ENCODE measurements around the gene MAN2B2.

Gene MAN2B2

DNA sequence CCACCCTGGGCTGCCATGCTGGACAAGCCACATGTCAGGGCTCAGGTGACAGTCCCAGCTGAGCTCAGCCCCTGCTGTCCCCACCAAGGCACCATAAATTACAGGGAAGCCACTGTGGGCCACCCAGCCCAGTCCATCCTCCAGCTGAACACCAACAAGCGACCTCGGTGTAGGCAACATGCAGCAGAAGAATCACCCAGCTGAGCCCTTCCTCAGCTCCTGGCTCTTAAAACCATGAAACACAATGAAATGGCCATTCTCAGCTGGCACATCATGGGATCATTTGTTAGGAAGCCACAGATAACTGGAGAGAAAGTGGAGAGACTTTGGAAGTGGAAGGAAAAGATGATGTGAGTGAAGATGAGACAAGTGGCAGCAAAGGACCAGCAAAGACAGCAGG, 23.3 kb upstream of the MAN2B2 start:
- Histone ChIP-seq H3K79me2 (ENCODE audit: low read length) (no peaks in the 10 kb centered on the region), H3K27ac (ENCODE audit: low read length) (no peak overlapping the region), H3K27me3 (replicated peaks; ENCODE audit: insufficient read depth, low read length) (peaks cover 85% of the 10 kb centered on the region), H3K9me2 (replicated peaks; ENCODE audit: insufficient read depth, low read length) (no peaks in the 10 kb centered on the region), H4K20me1 (ENCODE audit: insufficient read depth, low read length) (no peaks in the 10 kb centered on the region), H3F3A (ENCODE audit: insufficient read depth, low read length) (no peaks in the 10 kb centered on the region), H3K4me2 (ENCODE audit: low read depth, low read length) (no peak overlapping the region), H3K9me3 (replicated peaks; ENCODE audit: insufficient read depth, low read length) (no peaks in the 10 kb centered on the region), H3K4me1 (ENCODE audit: low read length) (no peaks in the 10 kb centered on the region), H3K36me3 (replicated peaks; ENCODE audit: insufficient read depth, low read length) (no peaks in the 10 kb centered on the region), H3K4me3 (ENCODE audit: low read length) (no peak overlapping the region), H2AFZ (ENCODE audit: low read length) (no peak overlapping the region), H3K9ac (ENCODE audit: low read length) (no peak overlapping the region)
- TF ChIP-seq EZH2phosphoT487 (IDR thresholded peaks at IDR 0.05; ENCODE audit: low read length) (no peak), EZH2 (optimal IDR thresholded peaks at IDR 0.05; ENCODE audit: low read depth, low read length) (no peak)
- TF ChIP-seq, protein P1, sequence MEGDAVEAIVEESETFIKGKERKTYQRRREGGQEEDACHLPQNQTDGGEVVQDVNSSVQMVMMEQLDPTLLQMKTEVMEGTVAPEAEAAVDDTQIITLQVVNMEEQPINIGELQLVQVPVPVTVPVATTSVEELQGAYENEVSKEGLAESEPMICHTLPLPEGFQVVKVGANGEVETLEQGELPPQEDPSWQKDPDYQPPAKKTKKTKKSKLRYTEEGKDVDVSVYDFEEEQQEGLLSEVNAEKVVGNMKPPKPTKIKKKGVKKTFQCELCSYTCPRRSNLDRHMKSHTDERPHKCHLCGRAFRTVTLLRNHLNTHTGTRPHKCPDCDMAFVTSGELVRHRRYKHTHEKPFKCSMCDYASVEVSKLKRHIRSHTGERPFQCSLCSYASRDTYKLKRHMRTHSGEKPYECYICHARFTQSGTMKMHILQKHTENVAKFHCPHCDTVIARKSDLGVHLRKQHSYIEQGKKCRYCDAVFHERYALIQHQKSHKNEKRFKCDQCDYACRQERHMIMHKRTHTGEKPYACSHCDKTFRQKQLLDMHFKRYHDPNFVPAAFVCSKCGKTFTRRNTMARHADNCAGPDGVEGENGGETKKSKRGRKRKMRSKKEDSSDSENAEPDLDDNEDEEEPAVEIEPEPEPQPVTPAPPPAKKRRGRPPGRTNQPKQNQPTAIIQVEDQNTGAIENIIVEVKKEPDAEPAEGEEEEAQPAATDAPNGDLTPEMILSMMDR (IDR thresholded peaks at IDR 0.05; ENCODE audit: low read length): no peak
- DNase-seq: no peak

DNA sequence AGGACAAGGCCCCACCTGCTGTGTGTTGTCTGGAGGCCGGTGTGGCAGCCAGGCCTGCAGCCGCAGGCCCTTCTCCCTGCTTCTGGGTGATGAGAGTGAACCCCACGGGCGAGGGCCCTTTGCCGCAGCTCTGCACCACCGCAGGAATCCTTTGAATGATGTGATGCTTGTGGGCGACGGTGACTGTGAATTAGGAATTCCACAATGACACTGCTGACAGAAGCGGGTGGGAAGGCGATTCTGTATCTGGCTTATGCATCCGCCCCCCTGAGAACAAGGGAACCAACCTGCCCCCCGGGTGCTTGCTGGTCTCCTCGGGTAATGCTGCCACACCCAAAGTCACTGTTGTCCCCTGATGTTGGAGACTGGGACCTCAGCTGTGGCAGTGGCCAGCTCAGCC, 19.5 kb upstream of the MAN2B2 start:
- TF ChIP-seq, protein P1 (IDR thresholded peaks at IDR 0.05; ENCODE audit: low read length): no peak
- no peak for TF ChIP-seq EZH2 (optimal IDR thresholded peaks at IDR 0.05; ENCODE audit: low read depth, low read length)
- TF ChIP-seq EZH2phosphoT487 (IDR thresholded peaks at IDR 0.05; ENCODE audit: low read length): no peak
- peaks cover 85% of the 10 kb centered on the region for H3K27me3 ChIP-seq (replicated peaks; ENCODE audit: insufficient read depth, low read length)
- H2AFZ ChIP-seq (ENCODE audit: low read length): no peak overlapping the region
- no peaks in the 10 kb centered on the region for H3K9me2 ChIP-seq (replicated peaks; ENCODE audit: insufficient read depth, low read length)
- H3K4me1 ChIP-seq (ENCODE audit: low read length): no peaks in the 10 kb centered on the region
- H3K4me2 ChIP-seq (ENCODE audit: low read depth, low read length): no peak overlapping the region
- H3K9ac ChIP-seq (ENCODE audit: low read length): no peak overlapping the region
- no peaks in the 10 kb centered on the region for H3K9me3 ChIP-seq (replicated peaks; ENCODE audit: insufficient read depth, low read length)
- no peak overlapping the region for H3K27ac ChIP-seq (ENCODE audit: low read length)
- no peak for DNase-seq
- no peaks in the 10 kb centered on the region for H3F3A ChIP-seq (ENCODE audit: insufficient read depth, low read length)
- H3K79me2 ChIP-seq (ENCODE audit: low read length): no peaks in the 10 kb centered on the region
- no peaks in the 10 kb centered on the region for H4K20me1 ChIP-seq (ENCODE audit: insufficient read depth, low read length)
- no peak overlapping the region for H3K4me3 ChIP-seq (ENCODE audit: low read length)
- H3K36me3 ChIP-seq (replicated peaks; ENCODE audit: insufficient read depth, low read length): no peaks in the 10 kb centered on the region

DNA sequence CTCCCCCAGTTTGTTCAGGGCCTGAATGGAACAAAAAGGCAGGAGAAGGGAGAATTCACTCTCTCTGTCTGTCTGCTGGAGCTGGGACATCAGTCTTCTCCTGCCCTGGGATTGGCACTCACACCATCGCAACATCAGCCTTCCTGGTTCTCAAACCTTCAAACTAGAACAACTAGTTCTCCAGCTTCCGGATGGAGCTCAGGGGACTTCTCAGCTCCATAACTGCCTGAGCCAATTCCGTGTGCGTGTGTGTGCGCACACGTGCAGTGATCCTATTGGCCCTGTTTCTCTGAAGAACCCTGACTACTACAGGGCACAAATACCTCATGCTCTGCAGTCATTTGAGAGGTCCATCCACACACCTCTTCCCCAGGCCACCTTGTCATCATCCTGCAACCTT, 18.7 kb upstream of the MAN2B2 start:
- Histone ChIP-seq H3K4me1 (ENCODE audit: low read length) (no peaks in the 10 kb centered on the region), H3F3A (ENCODE audit: insufficient read depth, low read length) (no peaks in the 10 kb centered on the region), H3K4me2 (ENCODE audit: low read depth, low read length) (no peak overlapping the region), H3K79me2 (ENCODE audit: low read length) (no peaks in the 10 kb centered on the region), H3K9ac (ENCODE audit: low read length) (no peak overlapping the region), H4K20me1 (ENCODE audit: insufficient read depth, low read length) (no peaks in the 10 kb centered on the region), H2AFZ (ENCODE audit: low read length) (no peak overlapping the region), H3K9me3 (replicated peaks; ENCODE audit: insufficient read depth, low read length) (no peaks in the 10 kb centered on the region), H3K9me2 (replicated peaks; ENCODE audit: insufficient read depth, low read length) (no peaks in the 10 kb centered on the region), H3K27me3 (replicated peaks; ENCODE audit: insufficient read depth, low read length) (peaks cover 86% of the 10 kb centered on the region), H3K4me3 (ENCODE audit: low read length) (no peak overlapping the region), H3K27ac (ENCODE audit: low read length) (no peak overlapping the region), H3K36me3 (replicated peaks; ENCODE audit: insufficient read depth, low read length) (no peaks in the 10 kb centered on the region)
- TF ChIP-seq EZH2 (optimal IDR thresholded peaks at IDR 0.05; ENCODE audit: low read depth, low read length) (no peak), EZH2phosphoT487 (IDR thresholded peaks at IDR 0.05; ENCODE audit: low read length) (no peak)
- TF ChIP-seq, protein P1 (IDR thresholded peaks at IDR 0.05; ENCODE audit: low read length): no peak
- DNase-seq: no peak

Measured in MM.1S (cell line).